ENCODE data around the gene C9orf78.

DNA sequence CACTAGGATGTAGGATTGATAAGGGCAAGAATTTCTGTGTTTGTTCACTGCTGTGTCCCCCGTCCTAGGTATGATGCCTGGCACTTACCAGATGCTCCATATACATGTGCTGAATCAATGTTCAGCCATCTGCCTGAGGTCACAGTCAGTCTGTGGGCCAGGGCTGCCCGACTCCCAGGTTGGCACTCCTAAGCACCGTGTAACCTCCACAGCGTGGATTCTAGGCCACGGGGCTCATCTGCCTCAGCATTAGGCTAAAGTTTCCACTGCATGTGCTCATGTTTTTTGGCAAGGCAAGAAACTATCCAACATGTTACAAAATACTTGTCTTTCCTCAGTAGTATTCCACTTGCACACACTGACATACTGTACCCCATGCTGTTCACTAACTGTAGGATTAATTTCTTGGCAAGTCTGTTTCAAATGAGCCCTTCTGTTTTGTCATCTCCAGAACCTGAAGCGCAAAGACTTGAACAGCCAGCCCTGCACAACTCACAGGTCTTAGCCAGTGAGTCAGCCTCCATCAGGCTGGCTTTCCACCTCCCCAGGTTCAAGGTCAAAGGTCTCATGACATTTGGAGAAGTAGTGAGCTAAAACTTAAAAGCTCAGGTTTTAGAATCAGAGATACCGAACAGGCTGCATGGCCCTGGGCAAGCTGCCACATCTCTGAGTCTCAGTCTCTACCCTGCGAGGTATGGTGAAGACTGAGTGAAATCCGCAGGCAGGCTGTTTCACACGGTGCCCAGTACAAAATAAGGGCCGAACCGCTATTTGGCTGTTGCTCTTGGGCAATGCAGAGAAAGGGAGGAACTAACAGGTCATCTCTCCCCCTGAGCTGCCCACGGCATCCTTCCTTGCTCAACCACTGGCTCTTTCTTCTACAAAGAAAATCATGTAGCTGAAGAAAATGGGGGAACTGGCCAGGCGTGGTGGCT lies 18.3 kb downstream of the C9orf78 start:
- TF ChIP-seq CTCF (IDR thresholded peaks at IDR 0.05) (no peak), POLR2AphosphoS5 (IDR thresholded peaks at IDR 0.05) (no peak), POLR2A (IDR thresholded peaks at IDR 0.05; ENCODE audit: low read depth) (no peak)
